H1 (cell line): ENCODE measurements around the gene ALDH3A1. TPM values are rescaled to one million over a fixed set of nuclear protein-coding genes. Genes with fewer than 3 reads are reported as not detected.

Experiments used
- CTCF ChIA-PET: fragments of 300-600 bp; sonication (Branson Sonifier 250); formaldehyde crosslinking; loops from one replicate; lab custom pipeline; 2021; ENCODE audit not compliant: partially characterized antibody; lab: Charles Lee
- POLR2A ChIA-PET: fragments of 300-600 bp; sonication (Branson Sonifier 250); formaldehyde crosslinking; loops from one replicate; lab custom pipeline; 2021; ENCODE audit warnings: inconsistent platforms; ENCODE audit not compliant: partially characterized antibody; lab: Charles Lee
- DNase-seq, 2 experiments: peaks; one replicate each; pipeline versions ENCODE4 v3.0.0 to v3.0.0-alpha.2; 2010 to 2022; ENCODE audit warnings: low spot score in 2 of 2, low read depth in 1 of 2, mixed read lengths in 1 of 2
- FAIRE-seq: peaks from 2 replicates; lab custom pipeline; 2011; peaks lifted over from hg19 to GRCh38; lab: Jason Lieb, UNC
- H2AFZ ChIP-seq: 2 replicates; pipeline ENCODE4 v1.8.1; 2012; ENCODE audit warnings: low read length, inconsistent platforms
- H2AK5ac ChIP-seq: 2 replicates; pipeline ENCODE4 v1.6.1; 2013; ENCODE audit warnings: low read depth, low read length
- H2BK120ac ChIP-seq: replicated peaks from 2 replicates; pipeline ENCODE3; 2013; ENCODE audit warnings: low read depth, low read length, inconsistent platforms
- H2BK12ac ChIP-seq: 2 replicates; pipeline ENCODE4 v1.6.1; 2013; ENCODE audit warnings: low read depth, low read length
- H2BK15ac ChIP-seq: 2 replicates; pipeline ENCODE4 v1.6.1; 2013; ENCODE audit warnings: low read length
- H2BK20ac ChIP-seq: 2 replicates; pipeline ENCODE4 v1.6.1; 2013; ENCODE audit warnings: low read length
- H2BK5ac ChIP-seq: 2 replicates; pipeline ENCODE4 v1.6.1; 2013; ENCODE audit warnings: low read depth, low read length
- H3K14ac ChIP-seq: 2 replicates; pipeline ENCODE4 v1.6.1; 2013; ENCODE audit warnings: inconsistent platforms; ENCODE audit not compliant: insufficient read length
- H3K18ac ChIP-seq: 2 replicates; pipeline ENCODE4 v1.6.1; 2013; ENCODE audit warnings: low read length; ENCODE audit errors: extremely low read depth
- H3K23ac ChIP-seq: 2 replicates; pipeline ENCODE4 v1.6.1; 2013; ENCODE audit warnings: inconsistent platforms; ENCODE audit not compliant: insufficient read length
- H3K23me2 ChIP-seq: 2 replicates; pipeline ENCODE4 v1.6.1; 2013; ENCODE audit warnings: low read depth, low read length
- H3K27ac ChIP-seq: 2 replicates; pipeline ENCODE4 v1.6.1; 2011; ENCODE audit warnings: low read depth, low read length, inconsistent platforms
- H3K27me3 ChIP-seq, 4 experiments: replicated peaks in 1 of 4; 1 replicate in 1 of 4; 2 replicates in 3 of 4; pipeline versions ENCODE4 v1.6.1 to v1.8.1; 2011 to 2013; ENCODE audit warnings: low read length in 3 of 4, mild to moderate bottlenecking in 3 of 4, inconsistent platforms in 2 of 4, mixed read lengths in 2 of 4, moderate library complexity in 1 of 4; ENCODE audit not compliant: control insufficient read depth in 3 of 4, insufficient read depth in 3 of 4; ENCODE audit errors: extremely low read depth in 1 of 4
- H3K36me3 ChIP-seq, 4 experiments: 2 replicates each; pipeline versions ENCODE4 v1.6.1 to v1.8.1; 2011 to 2013; ENCODE audit warnings: mild to moderate bottlenecking in 4 of 4, low read length in 3 of 4, moderate library complexity in 2 of 4, control low read depth in 1 of 4, inconsistent platforms in 1 of 4; ENCODE audit not compliant: insufficient read depth in 4 of 4, control insufficient read depth in 2 of 4
- H3K4ac ChIP-seq: replicated peaks from 2 replicates; pipeline ENCODE3; 2013; ENCODE audit warnings: low read length, low read depth, mixed read lengths, inconsistent platforms; ENCODE audit not compliant: insufficient read length
- H3K4me1 ChIP-seq, 4 experiments: replicated peaks in 1 of 4; 1 replicate in 1 of 4; 2 replicates in 3 of 4; pipeline versions ENCODE4 v1.6.1 to v1.8.1; 2011 to 2013; ENCODE audit warnings: low read length in 3 of 4, inconsistent platforms in 2 of 4, mixed read lengths in 1 of 4; ENCODE audit not compliant: insufficient read depth in 4 of 4, control insufficient read depth in 3 of 4
- H3K4me2 ChIP-seq, 2 experiments: 2 replicates each; pipeline versions ENCODE4 v1.6.1 to v1.8.1; 2011 to 2013; ENCODE audit warnings: low read depth in 2 of 2, low read length in 2 of 2, control low read depth in 1 of 2, inconsistent platforms in 1 of 2, mild to moderate bottlenecking in 1 of 2; ENCODE audit not compliant: insufficient read depth in 1 of 2
- H3K4me3 ChIP-seq, 4 experiments: fragments of 200-600, 300-600 bp in 1 of 4; sonication (generic), shearing (Covaris generic), sonication (Bioruptor Twin) in 1 of 4; 2 replicates each; pipeline versions ENCODE4 v1.5.1 to v1.8.1; 2011 to 2016; ENCODE audit warnings: low read length in 4 of 4, low read depth in 3 of 4, control low read depth in 2 of 4, inconsistent platforms in 2 of 4, mild to moderate bottlenecking in 2 of 4, mixed read lengths in 1 of 4, moderate library complexity in 1 of 4; ENCODE audit not compliant: insufficient read depth in 2 of 4; ENCODE audit errors: extremely low read depth in 1 of 4
- H3K56ac ChIP-seq: replicated peaks from 2 replicates; pipeline ENCODE3; 2013; ENCODE audit warnings: low read depth, mild to moderate bottlenecking, mixed read lengths, low read length, inconsistent platforms; ENCODE audit not compliant: insufficient read length
- H3K79me1 ChIP-seq: 2 replicates; pipeline ENCODE4 v1.6.1; 2013; ENCODE audit warnings: low read depth, low read length, control low read depth
- H3K79me2 ChIP-seq, 2 experiments: 2 replicates each; pipeline versions ENCODE4 v1.6.1 to v1.8.1; 2012 to 2013; ENCODE audit warnings: low read length in 2 of 2, mild to moderate bottlenecking in 2 of 2, inconsistent platforms in 1 of 2; ENCODE audit not compliant: insufficient read depth in 2 of 2, control insufficient read depth in 1 of 2
- H3K9ac ChIP-seq, 4 experiments: replicated peaks in 1 of 4; 1 replicate in 1 of 4; 2 replicates in 3 of 4; pipeline versions ENCODE4 v1.6.1 to v1.8.1; 2011 to 2013; ENCODE audit warnings: low read depth in 3 of 4, low read length in 3 of 4, control low read depth in 2 of 4, mild to moderate bottlenecking in 2 of 4, moderate library complexity in 2 of 4, inconsistent platforms in 1 of 4; ENCODE audit errors: extremely low read depth in 1 of 4
- H3K9me3 ChIP-seq, 2 experiments: 2 replicates each; pipeline versions ENCODE4 v1.6.1 to v1.8.1; 2012 to 2013; ENCODE audit warnings: mild to moderate bottlenecking in 2 of 2, moderate library complexity in 2 of 2, control low read depth in 1 of 2, inconsistent platforms in 1 of 2, low read depth in 1 of 2, low read length in 1 of 2, mixed read lengths in 1 of 2; ENCODE audit not compliant: insufficient read depth in 2 of 2
- H4K20me1 ChIP-seq, 2 experiments: replicated peaks in 1 of 2; 2 replicates each; pipeline versions ENCODE3 to v1.8.1; 2011 to 2013; ENCODE audit warnings: inconsistent platforms in 2 of 2, low read length in 2 of 2, mild to moderate bottlenecking in 1 of 2; ENCODE audit not compliant: insufficient read depth in 2 of 2, control insufficient read depth in 1 of 2
- H4K5ac ChIP-seq: 2 replicates; pipeline ENCODE4 v1.6.1; 2013; ENCODE audit warnings: low read length, low read depth, mixed read lengths, inconsistent platforms; ENCODE audit not compliant: insufficient read length
- H4K8ac ChIP-seq: 2 replicates; pipeline ENCODE4 v1.8.0; 2013; ENCODE audit warnings: mild to moderate bottlenecking, moderate library complexity, low read length, inconsistent platforms; ENCODE audit not compliant: insufficient read depth; ENCODE audit errors: extremely low read depth
- H4K91ac ChIP-seq: replicated peaks from 2 replicates; pipeline ENCODE3; 2013; ENCODE audit warnings: low read length, mixed read lengths, inconsistent platforms; ENCODE audit not compliant: insufficient read length
- POLR2AphosphoS5 ChIP-seq: IDR thresholded peaks from 2 replicates; pipeline ENCODE4 v1.6.1; 2011; ENCODE audit warnings: low read depth, low read length
- SAP30 ChIP-seq: fragments of 300-600 bp; sonication (generic); IDR thresholded peaks from 2 replicates; pipeline ENCODE4 v1.7.1; 2012; ENCODE audit warnings: low read length, moderate library complexity, mild to moderate bottlenecking, inconsistent platforms; ENCODE audit not compliant: insufficient read depth, insufficient replicate concordance
- YY1 ChIP-seq: IDR thresholded peaks from 2 replicates; pipeline ENCODE4 v1.6.1; 2011; ENCODE audit warnings: low read depth, mild to moderate bottlenecking, low read length
- WGBS, 2 experiments: shearing (Covaris generic) in 1 of 2; methylation state at CpG; one replicate each; pipeline versions ENCODE4 v1.1.6 to v1.1.7; 2013 to 2015; ENCODE audit warnings: low lambda C conversion rate in 2 of 2, mixed read lengths in 2 of 2, inconsistent platforms in 1 of 2, low coverage in 1 of 2, missing lambda C conversion rate in 1 of 2; ENCODE audit not compliant: insufficient replicate concordance in 2 of 2, insufficient coverage in 1 of 2, insufficient read length in 1 of 2; ENCODE audit errors: extremely low coverage in 1 of 2, missing lambda C conversion rate in 1 of 2; 5-methylcytosine and 5-hydroxymethylcytosine counted together
- polyA plus RNA-seq, 7 experiments: library from polyadenylated mRNA; depleted of rRNA in 3 of 7; stranded (reverse) in 5 of 7; unstranded in 2 of 7; fragments of >200 nt in 5 of 7; fragments of 200-250 nt in 2 of 7; gene quantifications; 1 replicate in 5 of 7; 2 replicates in 1 of 7; 4 replicates in 1 of 7; pipeline versions ENCODE4 v1.2.1 to v1.2.3, GENCODE V29; 2011 to 2013; ENCODE audit warnings: missing spikeins in 2 of 7, mixed read lengths in 2 of 7
- total RNA-seq: library from RNA; stranded (reverse); fragmentation: NEBNext Ultra II Directional; extraction: Animal tissue kit (Norgen Biotek cat#: 25700); gene quantifications from 2 replicates; pipeline ENCODE4 v1.2.1, GENCODE V29; 2021

ALDH3A1 gene
- total and polyA plus RNA-seq, 2 of the 8 experiments (the other 6 are each of a cell fraction or from before 2014, with no cell fraction given), result 0.37 to 1.4 TPM

GRCh38 chr17:19716108-19717030, 31.7 kb downstream of the ALDH3A1 start, which contains the start of gene SLC47A2:
Gene SLC47A2 (minus strand): TSS chr17:19716584. CDS start chr17:19716555, 29 bp downstream.
- no peak within 1 kb of the TSS for H3K4me3 ChIP-seq
- no peak within 1 kb of the TSS for H3K4me2 ChIP-seq
- H3K9me3 ChIP-seq, result no peaks in the 10 kb centered on the region
- no peak within 1 kb of the TSS for H2BK5ac ChIP-seq
- peaks cover 0 to 8% (median 0%) of the 10 kb centered on the region in 4 experiments; a peak in 2 of 7 replicates for H3K4me1 ChIP-seq
- H2BK12ac ChIP-seq, result no peak within 1 kb of the TSS
- H2AK5ac ChIP-seq, result no peak within 1 kb of the TSS
- peak within 1 kb of the TSS; percentile 10 for H3K14ac ChIP-seq
- no peaks in the 10 kb centered on the region for H3K23me2 ChIP-seq
- H3K56ac ChIP-seq, result no peak within 1 kb of the TSS
- no peak within 1 kb of the TSS for H2BK20ac ChIP-seq
- H4K5ac ChIP-seq, result no peak within 1 kb of the TSS
- no peak within 1 kb of the TSS for H3K27ac ChIP-seq
- H3K27me3 ChIP-seq, result no peaks in the 10 kb centered on the region
- no peaks in the 10 kb centered on the region for H4K20me1 ChIP-seq
- no peak within 1 kb of the TSS for H2AFZ ChIP-seq
- no peaks in the 10 kb centered on the region for H3K79me2 ChIP-seq
- H3K36me3 ChIP-seq, result no peaks in the 10 kb centered on the region
- peak within 1 kb of the TSS; percentile 63 for H4K91ac ChIP-seq
- no peak within 1 kb of the TSS for H3K23ac ChIP-seq
- H2BK15ac ChIP-seq, result 0 out of 2 replicates have a peak within 1 kb of the TSS, but pooled peaks have one; percentile 46
- no peak within 1 kb of the TSS for H3K9ac ChIP-seq
- DNase-seq, result peak in 1 of 2 experiments; percentile 38
- peak within 1 kb of the TSS; percentile 48; the same call in 1 of the 2 replicates for H3K18ac ChIP-seq
- 85% methylated on average over 13 of the region's 13 CpGs; no CpG with 5 or more reads in 1 of the 2 experiments for WGBS, 2 experiments
- no peak within 1 kb of the TSS for H2BK120ac ChIP-seq
- TF ChIP-seq SAP30 (no peak), YY1 (no peak), POLR2AphosphoS5 (no peak)
- peak within 1 kb of the TSS; percentile 58 for H4K8ac ChIP-seq
- ChIA-PET CTCF (interaction anchor here (0.6 to 8.7 kb wide), 8 partner anchors 9 to 283 kb away, joined by 3 to 56 read pairs (median 4); partner anchors contain the start of gene ALDH3A2), POLR2A (no interaction called here)
- no peak for FAIRE-seq
- no peaks in the 10 kb centered on the region for H3K79me1 ChIP-seq
- no peak within 1 kb of the TSS for H3K4ac ChIP-seq
